Measurements from ENCODE around the gene CAVIN3.

- TF ChIP-seq POLR2A (IDR thresholded peaks at IDR 0.05; ENCODE audit: low read depth, low read length) (no peak), CTCF (IDR thresholded peaks at IDR 0.05 in 2 of 3, conservative IDR thresholded peaks at IDR 0.05 in 1 of 3; ENCODE audit: control insufficient read depth in 2 of 3, extremely low read depth in 1 of 3, insufficient read depth in 1 of 3, low read depth in 3 of 3, low read length in 3 of 3) (no peak), REST (IDR thresholded peaks at IDR 0.05; ENCODE audit: low read depth, low read length) (no peak), HDAC2 (IDR thresholded peaks at IDR 0.05) (no peak), ZBTB40 (IDR thresholded peaks at IDR 0.05; ENCODE audit: borderline replicate concordance) (no peak), CHD2 (IDR thresholded peaks at IDR 0.05; ENCODE audit: borderline replicate concordance, low read depth, low read length) (no peak), EZH2 (IDR thresholded peaks at IDR 0.05; ENCODE audit: borderline replicate concordance, control insufficient read depth, low read depth, low read length) (no peak), POLR2AphosphoS5 (IDR thresholded peaks at IDR 0.05; ENCODE audit: low read length) (no peak), ASH2L (IDR thresholded peaks at IDR 0.05; ENCODE audit: borderline replicate concordance, low read depth) (no peak)
Measured at GRCh38 chr11:6270584-6271246, 49.6 kb downstream of the CAVIN3 start.
